ENCODE results near the gene AQP12B. TPM values are rescaled to one million over a fixed set of nuclear protein-coding genes. Genes with fewer than 3 reads are reported as not detected.

Gene AQP12B
- total RNA-seq, 1 experiment from 2014 or later: not detected

DNA sequence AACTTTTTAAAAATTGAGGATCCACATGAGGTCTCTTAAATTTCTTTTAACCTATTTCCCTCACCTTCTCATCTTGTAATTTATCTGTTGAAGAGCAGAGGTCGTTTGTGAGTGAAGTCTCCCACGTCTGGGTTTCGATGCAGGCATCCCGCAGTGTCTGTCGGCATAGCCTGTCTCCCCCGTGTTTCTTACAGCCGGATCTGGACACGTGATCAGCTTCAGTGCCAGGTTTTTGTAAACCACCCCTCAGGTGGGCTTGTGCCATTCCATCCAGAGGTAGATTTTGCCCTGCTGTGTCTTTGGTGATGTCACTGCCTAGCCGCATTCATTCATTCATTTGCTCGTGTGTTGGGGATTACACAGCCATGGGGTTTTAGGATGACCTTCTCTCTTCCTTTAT is 25.1 kb upstream of the AQP12B start:
- H3K14ac ChIP-seq (ENCODE audit: insufficient read depth, low read length): no peak overlapping the region
- no peaks in the 10 kb centered on the region for H4K20me1 ChIP-seq (ENCODE audit: control insufficient read depth, insufficient read depth, insufficient read length)
- H4K5ac ChIP-seq (ENCODE audit: insufficient read length, low read depth, low read length): no peak overlapping the region
- no peak overlapping the region for H2BK120ac ChIP-seq (ENCODE audit: low read depth, low read length, poor library complexity, severe bottlenecking)
- no peak overlapping the region for H4K91ac ChIP-seq (ENCODE audit: insufficient read length, low read depth, low read length)
- H3K4me1 ChIP-seq (ENCODE audit: insufficient read depth, low read length): no peaks in the 10 kb centered on the region
- no peak overlapping the region for H2AFZ ChIP-seq (ENCODE audit: low read length)
- no peak overlapping the region for H3T11ph ChIP-seq (ENCODE audit: low read length)
- peaks cover 0 to 10% of the 10 kb centered on the region in 2 experiments; a peak in 3 of 4 replicates for H3K4me1 Mint-ChIP-seq
- H2BK20ac ChIP-seq (ENCODE audit: low read depth, low read length, poor library complexity, severe bottlenecking): no peak overlapping the region
- no peak overlapping the region for H3K23ac ChIP-seq (ENCODE audit: insufficient read length, low read depth, low read length)
- H2BK15ac ChIP-seq (ENCODE audit: low read depth, low read length): no peak overlapping the region
- WGBS (ENCODE audit: extremely low coverage, insufficient read length, low lambda C conversion rate): no CpG with 5 or more reads among the region's 10 CpGs
- no peaks in the 10 kb centered on the region for H3K36me3 Mint-ChIP-seq (ENCODE audit: insufficient read depth in 1 of 3, low read depth in 3 of 3)
- no peak overlapping the region for H3K9ac ChIP-seq (ENCODE audit: extremely low read depth, insufficient read length, low read length)
- no peak overlapping the region for H2AK5ac ChIP-seq (ENCODE audit: insufficient read length, low read length)
- H3K4me3 Mint-ChIP-seq: no peak overlapping the region
- no peaks in the 10 kb centered on the region for H3K23me2 ChIP-seq (ENCODE audit: insufficient read length, low read depth, low read length, poor library complexity, severe bottlenecking)
- H3K4me2 ChIP-seq (ENCODE audit: insufficient read depth, insufficient read length, low read length): no peak overlapping the region
- peaks cover 12% of the 10 kb centered on the region for H3K27me3 Mint-ChIP-seq (ENCODE audit: low read depth)
- no peak overlapping the region for H3K27ac ChIP-seq (ENCODE audit: insufficient read length, low read depth, low read length)
- H4K8ac ChIP-seq (replicated peaks; ENCODE audit: insufficient read length, low read depth, low read length): no peak overlapping the region
- no peaks in the 10 kb centered on the region for H3K79me2 ChIP-seq (ENCODE audit: insufficient read depth, low read length)
- no peak overlapping the region for H3K27ac Mint-ChIP-seq
- TF ChIP-seq, protein P1, sequence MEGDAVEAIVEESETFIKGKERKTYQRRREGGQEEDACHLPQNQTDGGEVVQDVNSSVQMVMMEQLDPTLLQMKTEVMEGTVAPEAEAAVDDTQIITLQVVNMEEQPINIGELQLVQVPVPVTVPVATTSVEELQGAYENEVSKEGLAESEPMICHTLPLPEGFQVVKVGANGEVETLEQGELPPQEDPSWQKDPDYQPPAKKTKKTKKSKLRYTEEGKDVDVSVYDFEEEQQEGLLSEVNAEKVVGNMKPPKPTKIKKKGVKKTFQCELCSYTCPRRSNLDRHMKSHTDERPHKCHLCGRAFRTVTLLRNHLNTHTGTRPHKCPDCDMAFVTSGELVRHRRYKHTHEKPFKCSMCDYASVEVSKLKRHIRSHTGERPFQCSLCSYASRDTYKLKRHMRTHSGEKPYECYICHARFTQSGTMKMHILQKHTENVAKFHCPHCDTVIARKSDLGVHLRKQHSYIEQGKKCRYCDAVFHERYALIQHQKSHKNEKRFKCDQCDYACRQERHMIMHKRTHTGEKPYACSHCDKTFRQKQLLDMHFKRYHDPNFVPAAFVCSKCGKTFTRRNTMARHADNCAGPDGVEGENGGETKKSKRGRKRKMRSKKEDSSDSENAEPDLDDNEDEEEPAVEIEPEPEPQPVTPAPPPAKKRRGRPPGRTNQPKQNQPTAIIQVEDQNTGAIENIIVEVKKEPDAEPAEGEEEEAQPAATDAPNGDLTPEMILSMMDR (conservative IDR thresholded peaks at IDR 0.05): no peak
- no peak for DNase-seq
- H3K4ac ChIP-seq (ENCODE audit: low read depth, low read length): no peak overlapping the region
- no peak overlapping the region for H2BK12ac ChIP-seq (ENCODE audit: insufficient read length, low read depth, low read length)
- H3K9me3 ChIP-seq (ENCODE audit: control insufficient read depth, low read depth, low read length): no peaks in the 10 kb centered on the region
- H2BK5ac ChIP-seq (ENCODE audit: insufficient read length, low read length): no peak overlapping the region
- no peaks in the 10 kb centered on the region for H3K27me3 ChIP-seq (ENCODE audit: insufficient read depth, low read length)
- no peak overlapping the region for H3K56ac ChIP-seq (ENCODE audit: insufficient read length, low read depth, low read length)
- no peak overlapping the region for H3K18ac ChIP-seq (ENCODE audit: insufficient read length, low read depth, low read length)
- no peaks in the 10 kb centered on the region; a peak in 2 of 5 replicates for H3K9me3 Mint-ChIP-seq
- H3K79me1 ChIP-seq (ENCODE audit: insufficient read depth, low read depth, low read length, poor library complexity, severe bottlenecking): no peaks in the 10 kb centered on the region
